Mesothelial cell of epicardium (in vitro differentiated cells): ENCODE results near the gene RCE1. TPM values are rescaled to one million over a fixed set of nuclear protein-coding genes. Genes with fewer than 3 reads are reported as not detected.

Experiments used
- DNase-seq, 2 experiments: peaks; one replicate each; pipeline ENCODE4 v3.0.0; 2021; ENCODE audit warnings: low spot score in 2 of 2; ENCODE audit not compliant: unreplicated experiment in 2 of 2
- H3K27ac Mint-ChIP-seq: 2 replicates; pipeline ENCODE4 v1.8.0; 2021; ENCODE audit warnings: mixed read lengths
- H3K27me3 Mint-ChIP-seq: 2 replicates; pipeline ENCODE4 v1.8.0; 2021; ENCODE audit warnings: low read depth, mixed read lengths
- H3K36me3 Mint-ChIP-seq: 2 replicates; pipeline ENCODE4 v1.8.0; 2021; ENCODE audit warnings: mixed read lengths
- H3K4me1 Mint-ChIP-seq: 2 replicates; pipeline ENCODE4 v1.8.0; 2021; ENCODE audit warnings: mixed read lengths
- H3K4me3 Mint-ChIP-seq: 2 replicates; pipeline ENCODE4 v1.8.0; 2021; ENCODE audit warnings: mild to moderate bottlenecking, moderate library complexity, mixed read lengths
- H3K9me3 Mint-ChIP-seq: 2 replicates; pipeline ENCODE4 v1.8.0; 2021; ENCODE audit warnings: mixed read lengths
- total RNA-seq: library from RNA; stranded (reverse); gene quantifications from 3 replicates; pipeline ENCODE4 v1.2.1, GENCODE V29; 2021
- TF ChIP-seq, protein P1 (sequence below): fragments of 200-600 bp; sonication (generic); IDR thresholded peaks from one replicate; pipeline ENCODE4 v1.5.0; 2021; ENCODE audit warnings: antibody characterized with exemption; ENCODE audit not compliant: unreplicated experiment

The RCE1 gene
- total RNA-seq, 1 donor from 2014 or later, result 27.2 TPM

DNA sequence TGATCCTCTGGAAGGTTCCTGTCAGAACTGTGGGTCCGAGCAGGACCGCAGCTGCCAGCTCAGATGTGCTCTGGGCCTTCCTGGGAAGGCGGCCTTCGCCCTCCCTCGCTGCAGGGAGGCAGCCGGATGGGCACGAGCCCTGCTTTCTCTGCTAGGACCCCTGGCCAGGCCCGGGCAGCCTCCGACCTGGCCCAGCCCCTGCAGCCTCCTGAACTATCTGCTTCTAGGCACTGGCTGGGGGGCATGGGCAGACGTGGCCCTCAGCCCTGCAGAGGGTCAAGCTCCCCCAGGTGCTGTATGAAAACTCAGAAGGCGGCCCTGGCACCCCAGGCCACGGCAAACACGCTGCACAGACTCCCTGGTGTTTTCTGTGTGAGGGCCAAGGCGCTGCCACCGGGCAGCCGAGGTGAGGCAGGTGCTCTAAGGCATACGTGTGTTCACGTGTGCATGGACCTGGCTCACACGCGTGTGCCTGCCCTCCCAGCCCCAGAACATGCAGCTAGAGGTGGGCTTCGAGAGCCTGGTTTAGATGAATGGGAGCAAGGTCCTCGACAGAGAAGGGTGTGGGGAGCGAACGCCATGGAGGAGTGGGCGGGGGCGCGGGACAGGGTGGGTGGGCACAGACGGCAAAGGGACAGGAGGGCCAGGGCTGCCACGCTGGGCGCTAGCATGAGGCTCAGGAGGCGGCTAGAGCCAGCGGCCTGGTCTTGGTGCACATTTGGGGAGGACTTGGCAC is 18.0 kb downstream of the RCE1 start:
- H3K27me3 Mint-ChIP-seq, result no peaks in the 10 kb centered on the region
- no peak overlapping the region for H3K4me3 Mint-ChIP-seq
- DNase-seq, result no peak
- no peaks in the 10 kb centered on the region for H3K9me3 Mint-ChIP-seq
- no peaks in the 10 kb centered on the region for H3K4me1 Mint-ChIP-seq
- TF ChIP-seq, protein P1, sequence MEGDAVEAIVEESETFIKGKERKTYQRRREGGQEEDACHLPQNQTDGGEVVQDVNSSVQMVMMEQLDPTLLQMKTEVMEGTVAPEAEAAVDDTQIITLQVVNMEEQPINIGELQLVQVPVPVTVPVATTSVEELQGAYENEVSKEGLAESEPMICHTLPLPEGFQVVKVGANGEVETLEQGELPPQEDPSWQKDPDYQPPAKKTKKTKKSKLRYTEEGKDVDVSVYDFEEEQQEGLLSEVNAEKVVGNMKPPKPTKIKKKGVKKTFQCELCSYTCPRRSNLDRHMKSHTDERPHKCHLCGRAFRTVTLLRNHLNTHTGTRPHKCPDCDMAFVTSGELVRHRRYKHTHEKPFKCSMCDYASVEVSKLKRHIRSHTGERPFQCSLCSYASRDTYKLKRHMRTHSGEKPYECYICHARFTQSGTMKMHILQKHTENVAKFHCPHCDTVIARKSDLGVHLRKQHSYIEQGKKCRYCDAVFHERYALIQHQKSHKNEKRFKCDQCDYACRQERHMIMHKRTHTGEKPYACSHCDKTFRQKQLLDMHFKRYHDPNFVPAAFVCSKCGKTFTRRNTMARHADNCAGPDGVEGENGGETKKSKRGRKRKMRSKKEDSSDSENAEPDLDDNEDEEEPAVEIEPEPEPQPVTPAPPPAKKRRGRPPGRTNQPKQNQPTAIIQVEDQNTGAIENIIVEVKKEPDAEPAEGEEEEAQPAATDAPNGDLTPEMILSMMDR, result no peak
- peak overlapping the region; percentile 16 for H3K27ac Mint-ChIP-seq
- no peaks in the 10 kb centered on the region for H3K36me3 Mint-ChIP-seq

DNA sequence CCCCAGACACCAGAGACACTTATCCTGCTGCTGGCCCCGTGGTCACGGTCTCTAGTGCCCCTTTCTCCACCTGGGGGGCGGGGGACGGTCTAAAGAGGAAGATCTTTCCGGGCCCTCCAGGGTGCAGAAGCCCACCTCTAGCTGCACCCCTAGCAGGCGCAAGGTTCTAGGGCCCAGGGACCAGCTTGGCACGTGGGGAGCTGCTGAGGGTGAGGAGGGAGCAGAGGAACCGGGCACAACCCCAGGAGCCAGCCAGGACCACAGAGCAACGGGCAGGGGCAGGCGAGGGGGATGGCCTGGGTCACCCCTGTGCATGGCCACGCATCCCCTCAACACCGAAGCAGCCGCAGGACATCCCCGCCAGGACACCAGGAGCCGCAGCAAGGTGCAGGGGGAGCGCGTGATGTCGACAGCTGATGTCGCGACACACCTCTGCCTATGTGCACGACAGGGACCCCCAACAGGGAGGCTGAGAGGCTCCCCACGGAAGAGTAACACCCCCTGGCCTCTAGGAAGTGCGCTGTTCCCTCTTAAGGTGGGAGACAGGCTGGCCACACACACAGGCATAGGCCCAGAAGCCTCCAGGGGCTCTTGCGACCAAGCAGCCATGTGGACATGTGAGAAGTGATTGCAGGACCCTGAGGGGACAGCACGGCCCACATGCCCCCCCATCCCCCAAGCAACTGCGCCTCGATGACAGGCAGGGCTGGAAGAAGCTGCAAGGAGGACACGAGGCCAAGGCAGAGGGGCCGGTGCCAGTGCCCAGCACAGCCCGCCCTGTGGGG is 18.7 kb downstream of the RCE1 start:
- no peak for DNase-seq
- H3K4me3 Mint-ChIP-seq, result no peak overlapping the region
- no peaks in the 10 kb centered on the region for H3K4me1 Mint-ChIP-seq
- no peaks in the 10 kb centered on the region for H3K27me3 Mint-ChIP-seq
- no peaks in the 10 kb centered on the region for H3K36me3 Mint-ChIP-seq
- H3K27ac Mint-ChIP-seq, result no peak overlapping the region
- TF ChIP-seq, protein P1, result no peak
- H3K9me3 Mint-ChIP-seq, result no peaks in the 10 kb centered on the region

DNA sequence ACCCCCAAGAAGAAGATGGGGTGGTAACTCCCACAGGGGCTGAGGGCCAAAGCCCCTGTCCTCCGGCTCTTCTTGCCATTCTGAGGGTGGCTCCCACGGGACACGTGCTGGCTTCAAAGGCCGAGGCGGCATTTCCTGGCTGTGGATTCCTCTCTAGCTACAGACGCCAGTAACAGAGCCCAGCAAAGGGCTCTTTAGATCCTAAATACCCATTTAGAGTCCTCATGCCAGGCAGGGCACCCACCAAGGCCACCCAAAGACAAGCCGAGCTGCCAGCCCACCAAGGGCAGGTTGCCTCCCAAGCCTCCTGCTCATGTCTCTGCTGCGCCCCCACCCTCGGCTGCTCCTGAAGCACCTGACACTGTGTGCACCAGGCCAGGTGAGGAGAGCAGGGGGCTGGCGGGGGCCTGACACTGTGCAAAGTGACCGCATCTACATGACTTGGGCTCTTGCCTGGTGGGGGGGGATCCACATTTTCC is 19.4 kb downstream of the RCE1 start:
- no peak for DNase-seq
- no peak overlapping the region for H3K27ac Mint-ChIP-seq
- no peaks in the 10 kb centered on the region for H3K4me1 Mint-ChIP-seq
- H3K36me3 Mint-ChIP-seq, result no peaks in the 10 kb centered on the region
- no peaks in the 10 kb centered on the region for H3K9me3 Mint-ChIP-seq
- H3K27me3 Mint-ChIP-seq, result no peaks in the 10 kb centered on the region
- TF ChIP-seq, protein P1, result no peak
- H3K4me3 Mint-ChIP-seq, result no peak overlapping the region

DNA sequence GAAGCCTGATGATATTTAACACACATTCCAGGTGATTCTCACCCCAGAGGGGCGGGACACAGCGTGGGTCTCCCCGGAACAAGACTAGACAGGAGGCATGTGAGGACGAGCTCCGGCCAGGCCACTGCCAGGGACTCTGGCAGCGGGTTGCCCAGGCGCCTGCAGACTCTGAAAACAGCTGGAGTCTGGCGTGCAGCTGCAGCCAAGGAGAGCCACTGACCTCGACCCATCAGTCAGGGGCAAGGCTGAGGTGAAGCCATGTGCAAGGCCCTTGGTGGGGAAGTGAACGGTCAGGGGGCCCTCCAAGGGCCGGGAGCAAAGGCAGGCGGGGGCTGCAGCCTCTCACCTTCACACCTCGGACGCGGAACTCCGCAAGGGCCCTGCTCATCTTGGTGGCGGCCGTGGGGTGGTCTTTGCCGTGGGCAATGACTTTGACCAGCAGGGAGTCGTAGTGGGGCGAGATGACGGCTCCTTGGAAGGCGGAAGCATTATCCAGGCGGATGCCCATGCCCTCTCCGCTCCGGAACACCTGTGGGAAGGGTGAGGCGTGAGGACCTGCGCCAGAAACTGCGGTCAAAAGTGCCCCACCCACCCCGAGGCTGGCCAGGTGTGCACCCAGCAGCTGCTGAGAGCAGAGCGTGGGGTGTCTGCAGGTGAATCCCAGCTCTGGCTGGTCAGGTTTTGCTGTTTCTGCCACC is 20.3 kb downstream of the RCE1 start:
- no peak overlapping the region for H3K4me3 Mint-ChIP-seq
- H3K27me3 Mint-ChIP-seq, result no peaks in the 10 kb centered on the region
- H3K36me3 Mint-ChIP-seq, result no peaks in the 10 kb centered on the region
- DNase-seq, result no peak
- TF ChIP-seq, protein P1, result no peak
- no peaks in the 10 kb centered on the region for H3K9me3 Mint-ChIP-seq
- H3K4me1 Mint-ChIP-seq, result peaks cover under 1% of the 10 kb centered on the region
- H3K27ac Mint-ChIP-seq, result no peak overlapping the region

DNA sequence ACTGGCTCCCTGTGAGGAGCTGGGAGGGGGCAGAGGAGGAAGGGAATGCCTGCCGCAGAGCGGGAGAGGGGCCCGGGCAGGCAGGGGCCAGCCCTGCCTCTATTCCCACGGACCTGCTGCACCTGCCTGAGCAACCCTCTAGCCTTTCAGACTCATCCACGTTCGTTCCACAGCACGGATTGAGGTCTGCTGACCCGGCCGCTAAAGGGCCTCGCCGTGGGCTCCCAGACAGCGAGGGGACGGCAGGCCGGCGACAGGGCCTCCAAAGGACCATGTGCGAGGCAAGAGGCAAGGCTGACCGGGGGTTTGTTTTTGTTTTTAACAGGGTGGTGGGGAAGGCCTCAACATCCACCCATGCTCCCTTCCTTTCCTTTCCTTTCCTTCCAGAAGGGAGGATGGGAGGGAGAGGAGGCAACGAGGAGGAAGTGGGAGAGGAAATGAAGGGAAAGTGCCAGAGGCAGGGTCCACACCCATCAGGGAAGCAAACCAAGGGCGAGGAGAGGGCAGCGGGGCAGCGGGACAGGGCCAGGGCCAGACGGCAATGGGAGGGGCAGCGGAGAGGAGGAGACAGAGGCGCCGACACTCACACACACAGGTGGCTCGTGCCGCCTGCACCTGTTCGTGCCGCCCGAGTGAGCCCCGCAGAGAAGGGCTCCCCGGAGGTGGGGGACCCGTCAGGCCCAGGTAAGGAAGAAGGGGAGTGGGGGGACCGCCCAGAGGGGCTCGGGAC is 21.1 kb downstream of the RCE1 start:
- no peak overlapping the region for H3K4me3 Mint-ChIP-seq
- DNase-seq, result no peak
- H3K36me3 Mint-ChIP-seq, result no peaks in the 10 kb centered on the region
- no peaks in the 10 kb centered on the region for H3K9me3 Mint-ChIP-seq
- H3K27ac Mint-ChIP-seq, result no peak overlapping the region
- TF ChIP-seq, protein P1, result no peak
- H3K27me3 Mint-ChIP-seq, result no peaks in the 10 kb centered on the region
- peaks cover 5% of the 10 kb centered on the region for H3K4me1 Mint-ChIP-seq
